SK-N-SH (cell line): ENCODE data around the gene ANGPTL7. TPM values are rescaled to one million over a fixed set of nuclear protein-coding genes. Genes with fewer than 3 reads are reported as not detected.

Experiments
- CTCF ChIA-PET: fragments of 300-600, 350-600 bp; formaldehyde crosslinking; extraction: SDS; loops from one replicate; lab custom pipeline; 2021; lab: Yijun Ruan, JAX
- POLR2A ChIA-PET: fragments of 350-600 bp; sonication (Branson Sonifier 250); formaldehyde crosslinking; extraction: SDS; loops from one replicate; lab custom pipeline; 2020; ENCODE audit warnings: antibody characterized with exemption, inconsistent platforms; lab: Yijun Ruan, JAX
- DNase-seq: peaks from one replicate; pipeline ENCODE4 v3.0.0; 2012
- H2AFZ ChIP-seq: fragments of 200-600 bp; sonication (generic); 2 replicates; pipeline ENCODE4 v1.8.1; 2016; ENCODE audit warnings: antibody characterized with exemption, mild to moderate bottlenecking, low read depth
- H3F3A ChIP-seq: fragments of 200-600 bp; sonication (generic); replicated peaks from 2 replicates; pipeline ENCODE3; 2016; ENCODE audit warnings: antibody characterized with exemption, mild to moderate bottlenecking; ENCODE audit not compliant: insufficient read depth
- H3K27ac ChIP-seq, 2 experiments: fragments of 200-500 bp in 1 of 2; fragments of 200-600 bp in 1 of 2; sonication (Bioruptor generic) in 1 of 2; sonication (generic), shearing (Covaris generic) in 1 of 2; 2 replicates each; pipeline versions ENCODE4 v1.5.1 to v1.6.1; 2014 to 2016; ENCODE audit warnings: low read depth in 2 of 2, inconsistent platforms in 1 of 2, low read length in 1 of 2, mild to moderate bottlenecking in 1 of 2, mixed read lengths in 1 of 2
- H3K27me3 ChIP-seq: fragments of 200-600 bp; sonication (generic), shearing (Covaris generic); 2 replicates; pipeline ENCODE4 v1.6.1; 2016; ENCODE audit warnings: mixed run types; ENCODE audit not compliant: insufficient read depth
- H3K36me3 ChIP-seq, 2 experiments: fragments of 200-500 bp in 1 of 2; fragments of 200-600 bp in 1 of 2; sonication (Bioruptor generic) in 1 of 2; sonication (generic) in 1 of 2; replicated peaks in 1 of 2; 2 replicates each; pipeline versions ENCODE3 to v1.5.1; 2014 to 2016; ENCODE audit warnings: low read length in 1 of 2, mild to moderate bottlenecking in 1 of 2; ENCODE audit not compliant: insufficient read depth in 2 of 2, control insufficient read depth in 1 of 2
- H3K4me1 ChIP-seq, 2 experiments: fragments of 200-500 bp in 1 of 2; fragments of 200-600 bp in 1 of 2; sonication (Bioruptor generic) in 1 of 2; sonication (generic), shearing (Covaris generic) in 1 of 2; 2 replicates each; pipeline versions ENCODE4 v1.5.1 to v1.6.1; 2014 to 2016; ENCODE audit warnings: low read depth in 1 of 2, low read length in 1 of 2, mixed run types in 1 of 2; ENCODE audit not compliant: insufficient read depth in 2 of 2, control insufficient read depth in 1 of 2
- H3K4me2 ChIP-seq: fragments of 200-600 bp; sonication (generic), shearing (Covaris generic); 2 replicates; pipeline ENCODE4 v1.6.1; 2017; ENCODE audit warnings: mixed run types
- H3K4me3 ChIP-seq, 2 experiments: fragments of 200-500 bp in 1 of 2; fragments of 200-600 bp in 1 of 2; sonication (Bioruptor generic) in 1 of 2; sonication (generic), shearing (Covaris generic) in 1 of 2; 2 replicates each; pipeline versions ENCODE4 v1.5.1 to v1.8.1; 2014 to 2016; ENCODE audit warnings: low read depth in 2 of 2, inconsistent platforms in 1 of 2, low read length in 1 of 2, mild to moderate bottlenecking in 1 of 2, mixed read lengths in 1 of 2, moderate library complexity in 1 of 2
- H3K79me2 ChIP-seq: fragments of 200-600 bp; sonication (generic); 2 replicates; pipeline ENCODE4 v1.8.1; 2017; ENCODE audit warnings: mild to moderate bottlenecking; ENCODE audit not compliant: insufficient read depth
- H3K9ac ChIP-seq: fragments of 200-600 bp; sonication (generic); 2 replicates; pipeline ENCODE4 v1.6.1; 2017; ENCODE audit warnings: mixed run types
- H3K9me2 ChIP-seq: fragments of 200-600 bp; sonication (generic); 2 replicates; pipeline ENCODE4 v1.6.1; 2017; ENCODE audit warnings: mixed run types
- H3K9me3 ChIP-seq: fragments of 200-600 bp; sonication (generic); 2 replicates; pipeline ENCODE4 v1.6.1; 2017; ENCODE audit warnings: mixed run types, mild to moderate bottlenecking, moderate library complexity
- H4K20me1 ChIP-seq: fragments of 200-600 bp; sonication (generic); 2 replicates; pipeline ENCODE4 v1.6.1; 2017; ENCODE audit warnings: mild to moderate bottlenecking, mixed run types; ENCODE audit not compliant: insufficient read depth
- CHD2 ChIP-seq: fragments of 150-350 bp; IDR thresholded peaks from 2 replicates; pipeline ENCODE4 v1.6.1; 2018; ENCODE audit warnings: low read length; ENCODE audit not compliant: partially characterized antibody
- EP300 ChIP-seq, 2 experiments: IDR thresholded peaks; 2 replicates each; pipeline versions ENCODE4 v1.4.0 to v1.6.1; 2012; ENCODE audit warnings: borderline replicate concordance in 1 of 2, low read depth in 1 of 2, low read length in 1 of 2
- FOXM1 ChIP-seq: IDR thresholded peaks from 2 replicates; pipeline ENCODE4 v1.4.0; 2012; ENCODE audit warnings: low read depth, mild to moderate bottlenecking
- GATA2 ChIP-seq: sonication (generic); formaldehyde crosslinking; IDR thresholded peaks from 2 replicates; pipeline ENCODE4 v1.5.0; 2020; ENCODE audit warnings: mild to moderate bottlenecking, missing genetic modification reagents
- JUND ChIP-seq: IDR thresholded peaks from 2 replicates; pipeline ENCODE4 v1.4.0; 2012
- MAX ChIP-seq: IDR thresholded peaks from 2 replicates; pipeline ENCODE4 v1.4.0; 2012; ENCODE audit warnings: low read depth
- MEF2A ChIP-seq: IDR thresholded peaks from 2 replicates; pipeline ENCODE4 v1.4.0; 2012; ENCODE audit warnings: low read depth, borderline replicate concordance
- MXI1 ChIP-seq: IDR thresholded peaks from 2 replicates; pipeline ENCODE4 v1.6.1; 2012; ENCODE audit warnings: mild to moderate bottlenecking, low read depth, low read length, improper control_type of control experiment
- NFIC ChIP-seq: IDR thresholded peaks from 2 replicates; pipeline ENCODE4 v1.4.0; 2012; ENCODE audit warnings: borderline replicate concordance
- NRF1 ChIP-seq: IDR thresholded peaks from 2 replicates; pipeline ENCODE4 v1.6.1; 2012; ENCODE audit warnings: low read depth, mild to moderate bottlenecking, low read length
- RAD21 ChIP-seq: IDR thresholded peaks from 2 replicates; pipeline ENCODE4 v1.6.1; 2012; ENCODE audit warnings: mild to moderate bottlenecking, low read length
- RCOR1 ChIP-seq: fragments of 150-350 bp; IDR thresholded peaks from 2 replicates; pipeline ENCODE4 v1.6.1; 2017; ENCODE audit warnings: antibody characterized with exemption, low read length
- REST ChIP-seq: IDR thresholded peaks from 2 replicates; pipeline ENCODE4 v1.6.1; 2012; ENCODE audit warnings: mild to moderate bottlenecking, low read depth, low read length, moderate library complexity
- SMC3 ChIP-seq: IDR thresholded peaks from 2 replicates; pipeline ENCODE4 v1.6.1; 2012; ENCODE audit warnings: low read depth, low read length, improper control_type of control experiment
- TCF12 ChIP-seq: IDR thresholded peaks from 2 replicates; pipeline ENCODE4 v1.4.0; 2012
- USF1 ChIP-seq: IDR thresholded peaks from 2 replicates; pipeline ENCODE4 v1.4.0; 2012; ENCODE audit warnings: low read depth, borderline replicate concordance
- WGBS: methylation state at CpG from one replicate; pipeline ENCODE4 v1.1.6; 2017; ENCODE audit warnings: low lambda C conversion rate; 5-methylcytosine and 5-hydroxymethylcytosine counted together
- polyA plus RNA-seq, 3 experiments: library from polyadenylated mRNA; depleted of rRNA; stranded (reverse); fragments of >200 nt; gene quantifications; 2 replicates each; pipeline ENCODE4 v1.2.3, GENCODE V29; 2012
- TF ChIP-seq, protein P1 (sequence below): fragments of 200-600 bp; sonication (generic); IDR thresholded peaks from 2 replicates; pipeline ENCODE4 v1.6.1; 2017; ENCODE audit warnings: antibody characterized with exemption, mild to moderate bottlenecking, moderate library complexity
- TF ChIP-seq, protein P2 (sequence below): fragments of 150-350 bp; IDR thresholded peaks from 2 replicates; pipeline ENCODE4 v1.6.1; 2016; ENCODE audit warnings: mild to moderate bottlenecking, low read depth, low read length

The ANGPTL7 gene
- polyA plus RNA-seq, 1 of the 3 experiments (the other 2 are of a cell fraction), result 0.08 TPM

DNA sequence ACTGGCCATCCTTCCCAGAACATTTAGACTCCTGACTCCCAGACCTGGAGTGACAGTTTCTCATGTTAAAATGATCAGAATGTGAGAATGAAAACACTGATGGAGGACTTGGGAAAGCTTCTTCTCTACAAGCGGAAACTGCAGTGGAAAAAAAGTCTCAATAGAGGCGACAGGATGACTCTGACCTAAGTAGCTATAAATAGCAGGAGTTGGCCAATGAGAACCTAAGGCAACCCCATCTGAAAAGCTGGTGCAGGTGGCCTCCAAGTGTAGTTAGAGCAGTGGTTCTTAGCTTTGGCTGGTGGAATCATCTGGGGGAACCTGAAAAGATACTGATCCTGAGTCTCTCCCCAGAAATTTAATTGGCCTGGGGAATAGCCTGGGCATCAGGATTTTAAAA lies 45.2 kb upstream of the ANGPTL7 start (continued):
- TF ChIP-seq USF1 (no peak), FOXM1 (no peak), NRF1 (no peak), GATA2 (CRISPR knock-in tag) (no peak), JUND (no peak)
- TF ChIP-seq, protein P1, sequence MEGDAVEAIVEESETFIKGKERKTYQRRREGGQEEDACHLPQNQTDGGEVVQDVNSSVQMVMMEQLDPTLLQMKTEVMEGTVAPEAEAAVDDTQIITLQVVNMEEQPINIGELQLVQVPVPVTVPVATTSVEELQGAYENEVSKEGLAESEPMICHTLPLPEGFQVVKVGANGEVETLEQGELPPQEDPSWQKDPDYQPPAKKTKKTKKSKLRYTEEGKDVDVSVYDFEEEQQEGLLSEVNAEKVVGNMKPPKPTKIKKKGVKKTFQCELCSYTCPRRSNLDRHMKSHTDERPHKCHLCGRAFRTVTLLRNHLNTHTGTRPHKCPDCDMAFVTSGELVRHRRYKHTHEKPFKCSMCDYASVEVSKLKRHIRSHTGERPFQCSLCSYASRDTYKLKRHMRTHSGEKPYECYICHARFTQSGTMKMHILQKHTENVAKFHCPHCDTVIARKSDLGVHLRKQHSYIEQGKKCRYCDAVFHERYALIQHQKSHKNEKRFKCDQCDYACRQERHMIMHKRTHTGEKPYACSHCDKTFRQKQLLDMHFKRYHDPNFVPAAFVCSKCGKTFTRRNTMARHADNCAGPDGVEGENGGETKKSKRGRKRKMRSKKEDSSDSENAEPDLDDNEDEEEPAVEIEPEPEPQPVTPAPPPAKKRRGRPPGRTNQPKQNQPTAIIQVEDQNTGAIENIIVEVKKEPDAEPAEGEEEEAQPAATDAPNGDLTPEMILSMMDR, result no peak

DNA sequence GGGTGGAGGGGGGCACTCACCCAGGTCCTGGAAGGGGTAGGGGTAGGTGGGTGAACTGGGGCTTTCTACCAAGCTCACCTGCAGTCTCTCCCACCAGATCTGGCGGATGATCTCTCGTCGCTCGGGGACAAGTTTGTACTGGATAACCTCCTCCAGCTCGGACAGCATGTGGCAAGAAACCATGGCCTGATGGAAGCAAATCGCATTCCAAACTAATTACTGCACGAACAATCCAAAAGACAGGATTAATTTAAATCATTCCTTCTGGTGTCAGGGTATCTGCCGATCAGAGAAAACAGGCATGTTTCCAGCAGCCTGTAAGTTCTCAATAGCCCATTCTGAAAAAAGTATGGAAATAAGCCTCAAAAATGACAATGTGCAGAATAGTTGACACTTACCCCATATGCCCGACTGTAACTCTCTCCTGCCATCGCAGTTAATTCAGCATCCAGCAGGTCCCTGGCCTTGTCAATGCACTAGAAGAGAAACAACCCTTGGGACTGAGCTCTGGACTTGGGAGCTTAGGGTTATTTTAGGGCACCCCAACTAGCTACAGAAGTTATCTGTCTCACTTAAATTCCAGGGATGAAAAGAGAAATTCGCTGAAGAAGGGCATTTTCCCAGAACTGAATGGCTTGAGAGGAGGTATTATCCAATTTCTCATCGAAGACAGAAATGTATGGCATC lies 44.4 kb upstream of the ANGPTL7 start:
- POLR2A ChIA-PET, result interaction anchor here (1.1 kb wide), 1 partner anchor 12 kb away, joined by 3 read pairs; no protein-coding TSS in a partner anchor
- Histone ChIP-seq H3K79me2 (no peaks in the 10 kb centered on the region), H4K20me1 (no peaks in the 10 kb centered on the region), H3K9me2 (no peaks in the 10 kb centered on the region), H3K9ac (no peak overlapping the region), H3K9me3 (no peaks in the 10 kb centered on the region), H3K36me3 (peaks cover 13 to 45% of the 10 kb centered on the region in 2 experiments), H2AFZ (no peak overlapping the region), H3K27ac (no peak overlapping the region; a peak in 1 of 4 replicates), H3K4me3 (no peak overlapping the region), H3F3A (peaks cover 14% of the 10 kb centered on the region), H3K4me1 (peaks cover 4 to 29% of the 10 kb centered on the region in 2 experiments; a peak in 2 of 4 replicates), H3K4me2 (no peak overlapping the region), H3K27me3 (no peaks in the 10 kb centered on the region)
- CTCF ChIA-PET, result interaction anchor here (0.7 to 2.1 kb wide), 2 partner anchors 12 to 54 kb away, joined by 3 to 7 read pairs; no protein-coding TSS in a partner anchor
- WGBS, result 57% methylated on average over 10 of the region's 12 CpGs
- no peak for DNase-seq
- TF ChIP-seq MXI1, result peak; percentile 50; the same call in 1 of the 2 replicates
- TF ChIP-seq SMC3, result no peak
- peak; percentile 36; the same call in 1 of the 2 replicates for TF ChIP-seq GATA2 (CRISPR knock-in tag)
- TF ChIP-seq EP300 (IDR thresholded peaks at IDR 0.05; ENCODE audit: borderline replicate concordance in 1 of 2, low read depth in 1 of 2, low read length in 1 of 2), result peak in 1 of 2 experiments; percentile 67; a peak in 2 of 4 replicates
- TF ChIP-seq MEF2A, result no peak
- TF ChIP-seq REST, result no peak
- TF ChIP-seq NFIC, result no peak
- TF ChIP-seq MAX, result no peak
- TF ChIP-seq, protein P2, sequence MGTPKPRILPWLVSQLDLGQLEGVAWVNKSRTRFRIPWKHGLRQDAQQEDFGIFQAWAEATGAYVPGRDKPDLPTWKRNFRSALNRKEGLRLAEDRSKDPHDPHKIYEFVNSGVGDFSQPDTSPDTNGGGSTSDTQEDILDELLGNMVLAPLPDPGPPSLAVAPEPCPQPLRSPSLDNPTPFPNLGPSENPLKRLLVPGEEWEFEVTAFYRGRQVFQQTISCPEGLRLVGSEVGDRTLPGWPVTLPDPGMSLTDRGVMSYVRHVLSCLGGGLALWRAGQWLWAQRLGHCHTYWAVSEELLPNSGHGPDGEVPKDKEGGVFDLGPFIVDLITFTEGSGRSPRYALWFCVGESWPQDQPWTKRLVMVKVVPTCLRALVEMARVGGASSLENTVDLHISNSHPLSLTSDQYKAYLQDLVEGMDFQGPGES, result no peak
- peak; percentile 55 for TF ChIP-seq CHD2
- TF ChIP-seq NRF1, result no peak
- TF ChIP-seq TCF12, result peak; percentile 17; the same call in 1 of the 2 replicates
- TF ChIP-seq RAD21, result peak; percentile 20
- peak; percentile 80 for TF ChIP-seq RCOR1
